IMR-90 (cell line): ENCODE measurements around the gene FNBP1L. TPM values are rescaled to one million over a fixed set of nuclear protein-coding genes. Genes with fewer than 3 reads are reported as not detected.

Experiments used
- ATAC-seq: fragments of 200-7000 bp; cut with Tn5 transposase; 2 replicates; pipeline ENCODE4 v1.9.1; 2020; ENCODE audit warnings: low read depth, mild to moderate bottlenecking, moderate library complexity
- BruUV-seq: library from RNA; stranded (reverse); fragments of 400-500 nt; replicated peaks from 2 replicates; lab custom pipeline; 2021; lab: Mats Ljungman, UMichigan
- CTCF ChIA-PET: fragments of 300-600 bp; formaldehyde crosslinking; extraction: SDS; loops from one replicate; lab custom pipeline; 2021; ENCODE audit warnings: antibody characterized with exemption; lab: Yijun Ruan, JAX
- POLR2A ChIA-PET: fragments of 300-600 bp; sonication (Branson Sonifier 250); formaldehyde crosslinking; loops from one replicate; lab custom pipeline; 2022; ENCODE audit warnings: antibody characterized with exemption; ENCODE audit not compliant: unreplicated experiment; lab: Charles Lee
- DNase-seq: peaks from one replicate; pipeline ENCODE4 v3.0.0; 2013
- H2AFZ ChIP-seq: replicated peaks from 2 replicates; pipeline ENCODE3; 2013; ENCODE audit warnings: low read length, mild to moderate bottlenecking; ENCODE audit not compliant: poor library complexity
- H2AK5ac ChIP-seq: 2 replicates; pipeline ENCODE4 v1.6.1; 2013; ENCODE audit warnings: low read depth, low read length, inconsistent platforms
- H2AK9ac ChIP-seq: replicated peaks from 2 replicates; pipeline ENCODE3; 2013; ENCODE audit warnings: mild to moderate bottlenecking, low read depth, low read length, moderate library complexity; ENCODE audit not compliant: poor library complexity
- H2BK120ac ChIP-seq: 2 replicates; pipeline ENCODE4 v1.6.1; 2013; ENCODE audit warnings: low read depth, low read length, inconsistent platforms
- H2BK15ac ChIP-seq: 3 replicates; pipeline ENCODE4 v1.6.1; 2013; ENCODE audit warnings: low read depth, low read length, inconsistent platforms
- H2BK20ac ChIP-seq: 2 replicates; pipeline ENCODE4 v1.6.1; 2013; ENCODE audit warnings: low read depth, mild to moderate bottlenecking, inconsistent platforms, low read length, moderate library complexity
- H2BK5ac ChIP-seq: 2 replicates; pipeline ENCODE4 v1.6.1; 2013; ENCODE audit warnings: mild to moderate bottlenecking, low read depth, low read length, inconsistent platforms; ENCODE audit not compliant: poor library complexity, severe bottlenecking
- H3K14ac ChIP-seq: replicated peaks from 2 replicates; pipeline ENCODE4 v1.6.1; 2013; ENCODE audit warnings: low read depth, low read length, inconsistent platforms
- H3K18ac ChIP-seq: 2 replicates; pipeline ENCODE4 v1.6.1; 2013; ENCODE audit warnings: low read depth, low read length, control low read depth
- H3K23ac ChIP-seq: 2 replicates; pipeline ENCODE4 v1.6.1; 2013; ENCODE audit warnings: low read depth, low read length, inconsistent platforms
- H3K27ac ChIP-seq: 2 replicates; pipeline ENCODE4 v1.5.1; 2013; ENCODE audit warnings: mild to moderate bottlenecking, control low read depth, low read length; ENCODE audit not compliant: insufficient read depth
- H3K27me3 ChIP-seq: 2 replicates; pipeline ENCODE4 v1.6.1; 2013; ENCODE audit warnings: low read length; ENCODE audit not compliant: control insufficient read depth, insufficient read depth
- H3K36me3 ChIP-seq: 2 replicates; pipeline ENCODE4 v1.6.1; 2013; ENCODE audit warnings: low read length, mixed read lengths; ENCODE audit not compliant: control insufficient read depth, insufficient read depth
- H3K4ac ChIP-seq: 2 replicates; pipeline ENCODE4 v1.6.1; 2013; ENCODE audit warnings: low read depth, low read length, inconsistent platforms
- H3K4me1 ChIP-seq: 2 replicates; pipeline ENCODE4 v1.6.1; 2013; ENCODE audit warnings: low read length, mixed read lengths; ENCODE audit not compliant: control insufficient read depth, insufficient read depth
- H3K4me2 ChIP-seq: 2 replicates; pipeline ENCODE4 v1.6.1; 2013; ENCODE audit warnings: low read depth, mild to moderate bottlenecking, control low read depth, low read length, moderate library complexity
- H3K4me3 ChIP-seq: 2 replicates; pipeline ENCODE4 v1.5.1; 2013; ENCODE audit warnings: low read depth, mild to moderate bottlenecking, control low read depth, low read length, moderate library complexity; ENCODE audit not compliant: insufficient read depth
- H3K56ac ChIP-seq: 2 replicates; pipeline ENCODE4 v1.6.1; 2013; ENCODE audit warnings: low read length, inconsistent platforms; ENCODE audit not compliant: insufficient read depth; ENCODE audit errors: extremely low read depth
- H3K79me1 ChIP-seq, 2 experiments: 2 replicates each; pipeline ENCODE4 v1.6.1; 2013; ENCODE audit warnings: low read length in 2 of 2, inconsistent platforms in 1 of 2, low read depth in 1 of 2
- H3K9ac ChIP-seq: 2 replicates; pipeline ENCODE4 v1.6.1; 2013; ENCODE audit warnings: low read depth, low read length, control low read depth
- H3K9me1 ChIP-seq: 2 replicates; pipeline ENCODE4 v1.6.1; 2013; ENCODE audit warnings: low read length, inconsistent platforms; ENCODE audit not compliant: insufficient read depth
- H3K9me3 ChIP-seq: 2 replicates; pipeline ENCODE4 v1.6.1; 2013; ENCODE audit warnings: low read length; ENCODE audit not compliant: control insufficient read depth, insufficient read depth
- H4K20me1 ChIP-seq: 2 replicates; pipeline ENCODE4 v1.6.1; 2013; ENCODE audit warnings: low read length, inconsistent platforms; ENCODE audit not compliant: insufficient read depth
- H4K5ac ChIP-seq: 2 replicates; pipeline ENCODE4 v1.6.1; 2013; ENCODE audit warnings: mild to moderate bottlenecking, low read depth, low read length, control low read depth
- H4K8ac ChIP-seq, 2 experiments: 2 replicates each; pipeline ENCODE4 v1.6.1; 2013; ENCODE audit warnings: low read depth in 2 of 2, low read length in 2 of 2, control low read depth in 1 of 2, inconsistent platforms in 1 of 2
- H4K91ac ChIP-seq: 2 replicates; pipeline ENCODE4 v1.6.1; 2013; ENCODE audit warnings: low read depth, low read length, inconsistent platforms; ENCODE audit not compliant: insufficient read depth
- BHLHE40 ChIP-seq: fragments of 150-350 bp; IDR thresholded peaks from 2 replicates; pipeline ENCODE4 v1.6.1; 2016; ENCODE audit warnings: mild to moderate bottlenecking, low read depth, low read length
- CHD1 ChIP-seq: IDR thresholded peaks from 2 replicates; pipeline ENCODE4 v1.6.1; 2012; ENCODE audit warnings: low read depth, low read length, improper control_type of control experiment
- NFE2L2 ChIP-seq: fragments of 150-350 bp; IDR thresholded peaks from 2 replicates; pipeline ENCODE4 v1.6.1; 2016; ENCODE audit warnings: low read depth, mild to moderate bottlenecking, low read length
- WGBS, 2 experiments: methylation state at CpG; one replicate each; pipeline versions ENCODE4 v1.1.5 to v1.1.7; 2013; ENCODE audit warnings: missing lambda C conversion rate in 2 of 2; ENCODE audit not compliant: insufficient read length in 1 of 2; ENCODE audit errors: extremely low coverage in 2 of 2; 5-methylcytosine and 5-hydroxymethylcytosine counted together
- dilution Hi-C: fragments of 300-500 bp; cut with HindIII; formaldehyde crosslinking; loops from one replicate; pipeline ENCODE4 v1.14.3; 2018; ENCODE audit warnings: low sequenced_read_pairs; ENCODE audit not compliant: unreplicated experiment
- in situ Hi-C: fragments of 300-500 bp; cut with MboI; formaldehyde crosslinking; loops from 3 replicates; pipeline ENCODE4 v1.14.3; 2019; ENCODE audit warnings: low sequenced_read_pairs, inconsistent platforms, mixed read lengths
- intact Hi-C: fragments of 100-400 bp; cut with micrococcal nuclease; formaldehyde crosslinking; loops from 2 replicates; pipeline ENCODE4 v1.10.0; 2022
- polyA plus RNA-seq, 3 experiments: library from polyadenylated mRNA; depleted of rRNA; stranded (reverse); fragments of >200 nt; gene quantifications; 2 replicates each; pipeline ENCODE4 v1.2.3, GENCODE V29; 2012; ENCODE audit warnings: low replicate concordance in 1 of 3
- total RNA-seq: library from RNA; depleted of rRNA; stranded (reverse); fragments of >200 nt; gene quantifications from 2 replicates; pipeline ENCODE4 v1.2.3, GENCODE V29; 2012

FNBP1L gene
- total and polyA plus RNA-seq, 2 of the 4 experiments (the other 2 are of a cell fraction), result 9.3 to 15.2 TPM

- CTCF ChIA-PET, result interaction anchor here (0.9 kb wide), 1 partner anchor 14 kb away, joined by 3 read pairs; no protein-coding TSS in a partner anchor
- Histone ChIP-seq H3K36me3 (no peaks in the 10 kb centered on the region), H4K8ac (no peak overlapping the region), H3K27ac (no peak overlapping the region), H4K20me1 (no peaks in the 10 kb centered on the region; the same call in 1 of the 2 replicates), H3K9ac (no peak overlapping the region), H3K18ac (no peak overlapping the region), H4K5ac (no peak overlapping the region), H3K4me3 (no peak overlapping the region), H2BK120ac (no peak overlapping the region), H3K4ac (no peak overlapping the region), H3K9me3 (no peaks in the 10 kb centered on the region), H4K91ac (no peak overlapping the region), H3K56ac (no peak overlapping the region), H2BK20ac (no peak overlapping the region), H2BK15ac (no peak overlapping the region), H3K23ac (no peak overlapping the region), H3K4me1 (no peaks in the 10 kb centered on the region), H3K9me1 (no peaks in the 10 kb centered on the region), H2AK9ac (no peak overlapping the region), H2BK5ac (no peak overlapping the region), H3K4me2 (no peak overlapping the region), H3K14ac (no peak overlapping the region), H2AFZ (no peak overlapping the region), H3K79me1 (peaks cover 10 to 17% of the 10 kb centered on the region in 2 experiments; a peak in 2 of 4 replicates), H2AK5ac (no peak overlapping the region), H3K27me3 (no peaks in the 10 kb centered on the region)
- in situ Hi-C loops (no loop called here), intact Hi-C loops (loop anchor here (10.0 kb wide), 2 partner anchors 46 to 114 kb away; no protein-coding TSS in a partner anchor), dilution Hi-C loops (no loop called here)
- POLR2A ChIA-PET, result no interaction called here
- no TSS peak for BruUV-seq
- ATAC-seq, result no peak
- no peak for DNase-seq
- TF ChIP-seq CHD1 (no peak), NFE2L2 (no peak), BHLHE40 (no peak)
- WGBS, 2 experiments, result no CpG with 5 or more reads among the region's 2 CpGs
Measured at GRCh38 chr1:93499075-93499474, 51.2 kb downstream of the FNBP1L start.
